COLO829 (cell line): Measurements from ENCODE around the gene KCNK1.

Experiments
- DNase-seq: peaks from one replicate; pipeline ENCODE4 v3.0.0; 2012; ENCODE audit warnings: low spot score

The KCNK1 gene

GRCh38 chr1:233704898-233705723 is 91.2 kb downstream of the KCNK1 start:
- DNase-seq, result no peak

GRCh38 chr1:233707153-233707879 is 93.4 kb downstream of the KCNK1 start:
- peak; percentile 45 for DNase-seq

GRCh38 chr1:233707880-233708815 is 94.2 kb downstream of the KCNK1 start:
- DNase-seq, result peak; percentile 28

- DNase-seq, result no peak
These were observed 96.1 kb downstream of the KCNK1 start for GRCh38 chr1:233710031-233710430.

- no peak for DNase-seq
These were observed 96.6 kb downstream of the KCNK1 start for GRCh38 chr1:233710507-233710906.

GRCh38 chr1:233714631-233715217 is 100.8 kb downstream of the KCNK1 start:
- no peak for DNase-seq

GRCh38 chr1:233718057-233718456 is 104.2 kb downstream of the KCNK1 start:
- DNase-seq, result no peak

GRCh38 chr1:233719655-233720341 is 105.9 kb downstream of the KCNK1 start:
- no peak for DNase-seq

GRCh38 chr1:233721004-233721595 is 107.2 kb downstream of the KCNK1 start:
- no peak for DNase-seq
